Measurements from ENCODE around the gene PTPN12.

DNA sequence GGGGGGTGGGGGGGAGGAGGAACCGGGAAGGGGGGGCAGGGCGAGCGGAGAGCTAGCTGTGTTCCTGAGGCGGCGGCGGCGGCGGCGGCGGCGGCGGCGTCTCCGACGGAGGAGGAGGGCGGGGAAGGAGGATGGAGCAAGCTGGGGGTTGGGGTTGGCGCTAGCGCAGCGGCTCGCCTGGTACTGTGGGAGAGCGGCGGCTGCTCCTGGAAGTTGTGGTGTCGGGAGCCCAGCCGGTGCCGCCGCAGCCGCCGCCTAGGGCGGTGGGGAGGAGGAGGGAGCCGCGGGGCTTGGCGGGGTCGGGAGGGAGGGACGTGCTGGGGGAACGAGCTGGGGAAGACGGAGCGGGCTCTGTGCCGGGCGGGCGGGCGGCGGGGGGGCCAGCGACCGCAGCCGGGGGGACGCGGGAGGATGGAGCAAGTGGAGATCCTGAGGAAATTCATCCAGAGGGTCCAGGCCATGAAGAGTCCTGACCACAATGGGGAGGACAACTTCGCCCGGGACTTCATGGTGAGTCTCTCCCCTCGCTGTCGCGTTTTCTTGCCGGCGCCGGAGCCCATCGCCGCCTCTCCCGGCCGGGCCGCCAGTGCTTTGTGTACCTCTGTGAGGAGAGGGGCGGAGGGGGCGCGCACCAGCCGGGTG, at the start of gene PTPN12:
- TF ChIP-seq, protein P1, sequence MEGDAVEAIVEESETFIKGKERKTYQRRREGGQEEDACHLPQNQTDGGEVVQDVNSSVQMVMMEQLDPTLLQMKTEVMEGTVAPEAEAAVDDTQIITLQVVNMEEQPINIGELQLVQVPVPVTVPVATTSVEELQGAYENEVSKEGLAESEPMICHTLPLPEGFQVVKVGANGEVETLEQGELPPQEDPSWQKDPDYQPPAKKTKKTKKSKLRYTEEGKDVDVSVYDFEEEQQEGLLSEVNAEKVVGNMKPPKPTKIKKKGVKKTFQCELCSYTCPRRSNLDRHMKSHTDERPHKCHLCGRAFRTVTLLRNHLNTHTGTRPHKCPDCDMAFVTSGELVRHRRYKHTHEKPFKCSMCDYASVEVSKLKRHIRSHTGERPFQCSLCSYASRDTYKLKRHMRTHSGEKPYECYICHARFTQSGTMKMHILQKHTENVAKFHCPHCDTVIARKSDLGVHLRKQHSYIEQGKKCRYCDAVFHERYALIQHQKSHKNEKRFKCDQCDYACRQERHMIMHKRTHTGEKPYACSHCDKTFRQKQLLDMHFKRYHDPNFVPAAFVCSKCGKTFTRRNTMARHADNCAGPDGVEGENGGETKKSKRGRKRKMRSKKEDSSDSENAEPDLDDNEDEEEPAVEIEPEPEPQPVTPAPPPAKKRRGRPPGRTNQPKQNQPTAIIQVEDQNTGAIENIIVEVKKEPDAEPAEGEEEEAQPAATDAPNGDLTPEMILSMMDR (IDR thresholded peaks at IDR 0.05): no peak
- TF ChIP-seq POLR2A (IDR thresholded peaks at IDR 0.05): no peak
